NCI-H69 (cell line): ENCODE results near the gene SETBP1.
A peak's percentile ranks its signal among the peaks of the same experiment; 100 is the strongest.

Experiments
- DNase-seq: peaks from one replicate; lab custom pipeline; 2025; lab: John Stamatoyannopoulos, UW

Gene SETBP1

DNA sequence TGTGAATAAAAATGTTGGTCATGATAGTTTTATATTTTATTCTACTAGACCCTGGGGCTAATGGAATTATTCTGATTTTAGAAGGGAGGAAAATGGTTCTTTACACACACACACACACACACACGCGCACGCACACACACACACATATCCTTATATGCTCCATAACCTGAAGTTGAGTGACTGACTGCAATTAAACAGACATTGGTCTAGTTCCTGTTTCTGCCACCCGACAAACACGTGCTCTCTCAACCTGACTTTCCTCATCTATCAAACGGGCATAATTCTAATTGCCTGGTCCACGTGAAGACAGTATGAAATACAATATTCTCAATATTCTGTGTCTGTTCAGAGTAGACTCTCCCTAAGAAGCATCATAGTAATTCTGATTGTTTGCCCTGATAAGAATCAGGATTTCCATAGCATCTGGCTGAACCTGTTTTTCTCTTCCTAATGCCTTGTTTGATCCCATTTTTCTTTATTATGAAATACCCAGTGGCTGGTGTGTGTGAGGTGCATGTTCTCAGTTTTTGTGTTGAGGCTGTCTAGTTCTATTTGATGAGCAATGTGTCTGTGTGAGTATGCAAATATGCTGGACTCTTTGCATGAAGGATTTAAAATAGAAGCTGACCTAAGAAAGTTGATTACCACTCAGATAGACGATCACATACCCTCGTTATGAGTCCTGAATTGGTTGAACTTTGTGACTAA, 51.0 kb downstream of the SETBP1 start:
- no peak for DNase-seq

DNA sequence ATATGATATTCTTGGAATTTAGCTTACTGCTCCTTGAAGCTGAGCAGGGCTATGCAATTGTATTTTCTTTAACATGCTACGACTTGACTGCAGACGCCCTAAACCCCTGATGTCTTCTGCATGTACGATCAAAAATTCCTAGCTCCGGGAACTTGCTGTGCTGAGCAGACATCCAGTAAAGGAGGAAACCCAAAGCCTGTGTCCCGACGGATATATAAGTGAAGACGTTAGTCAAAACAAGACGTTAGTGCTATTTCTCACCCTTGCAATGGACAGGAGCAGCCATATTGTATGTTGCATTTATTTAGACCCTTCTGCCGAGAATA, 51.5 kb downstream of the SETBP1 start:
- DNase-seq = no peak

GRCh38 chr18:44732599-44732998, 51.9 kb downstream of the SETBP1 start:
- peak; percentile 32 for DNase-seq

DNA sequence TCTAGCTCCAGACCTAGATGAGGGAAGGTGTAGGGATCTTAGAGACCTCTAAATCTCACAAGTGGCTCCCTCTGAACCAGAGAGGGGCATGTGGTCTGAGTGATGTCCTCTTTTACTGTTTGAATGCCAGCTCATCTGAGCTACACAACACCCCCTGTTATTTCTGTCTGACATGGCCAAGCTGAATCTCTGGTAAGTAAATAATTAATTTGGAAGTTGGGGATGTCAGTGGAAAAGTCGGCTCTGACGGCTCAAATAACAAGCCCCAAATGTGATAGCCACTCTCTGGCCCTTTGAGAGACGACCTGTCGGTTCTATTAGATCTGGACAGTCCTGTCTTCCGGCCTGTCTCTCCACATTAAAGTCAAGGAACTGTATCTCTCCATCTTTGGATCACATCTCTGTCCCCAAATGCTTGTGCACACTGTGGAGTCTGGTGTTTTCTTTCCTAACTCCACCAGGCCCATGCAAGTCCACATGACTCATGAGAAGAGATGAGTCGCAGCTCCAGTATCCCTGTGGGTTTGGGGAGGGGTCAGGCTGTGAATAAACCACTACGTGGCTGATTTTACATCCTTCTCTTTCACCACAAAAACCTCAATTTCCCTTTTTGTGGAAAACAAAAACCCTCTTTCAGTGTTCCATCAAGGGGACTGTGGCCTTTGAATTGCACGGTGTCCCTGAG, 52.5 kb downstream of the SETBP1 start:
- peak; percentile 31 for DNase-seq

GRCh38 chr18:44733754-44734465, 53.2 kb downstream of the SETBP1 start:
- DNase-seq = no peak

DNA sequence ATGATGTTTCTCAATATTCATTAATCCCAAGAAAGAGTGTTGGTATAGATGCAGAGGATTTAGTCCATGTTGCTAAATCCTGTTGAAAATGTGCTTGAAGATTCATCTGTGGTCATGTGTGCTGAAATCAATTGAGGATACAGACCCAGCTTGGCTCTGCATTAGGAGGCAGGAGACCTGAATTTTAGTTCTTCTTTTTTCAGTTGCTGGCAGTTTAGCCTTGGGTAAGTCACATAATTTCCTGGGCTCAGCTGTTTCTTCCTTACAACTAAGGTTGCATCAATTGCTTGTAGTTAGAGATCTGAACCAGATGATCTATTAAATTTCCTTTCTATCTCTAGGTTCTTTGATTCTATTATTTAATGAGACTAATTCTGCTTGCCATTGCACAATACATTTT, 54.4 kb downstream of the SETBP1 start:
- no peak for DNase-seq

DNA sequence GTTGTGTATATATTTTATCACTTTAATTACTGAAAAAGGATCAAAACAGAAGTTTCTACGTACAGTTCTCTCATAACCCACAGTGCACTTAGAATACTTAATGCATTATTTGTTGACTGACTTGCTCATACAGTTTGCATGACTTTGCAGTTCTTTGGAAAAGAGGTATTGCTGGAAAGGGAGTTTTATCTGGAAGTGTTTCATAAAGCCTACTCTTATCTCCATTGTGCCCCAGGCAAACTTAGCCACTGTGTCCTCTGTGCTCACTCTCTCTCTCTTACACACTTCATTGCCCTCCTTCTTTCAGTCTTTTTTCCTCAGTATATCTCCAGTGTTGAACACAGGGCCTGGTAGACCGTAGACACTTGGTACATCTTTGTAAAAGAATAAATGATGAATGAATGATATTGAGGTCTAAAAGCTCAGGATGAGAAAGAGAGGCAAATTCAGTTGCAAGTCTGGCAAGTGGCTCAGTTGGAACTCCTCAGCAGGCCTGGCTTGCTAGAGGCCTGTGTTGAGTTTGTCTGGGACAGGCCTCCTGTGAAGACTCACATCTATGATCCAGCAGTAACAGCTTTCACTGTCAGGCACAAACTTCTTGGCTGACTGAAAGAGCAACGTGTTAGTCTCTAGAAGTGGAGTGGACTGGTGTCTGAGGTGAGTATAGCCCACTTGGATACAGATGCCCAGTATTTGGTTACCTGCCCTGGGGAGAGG, 56.1 kb downstream of the SETBP1 start:
- no peak for DNase-seq

DNA sequence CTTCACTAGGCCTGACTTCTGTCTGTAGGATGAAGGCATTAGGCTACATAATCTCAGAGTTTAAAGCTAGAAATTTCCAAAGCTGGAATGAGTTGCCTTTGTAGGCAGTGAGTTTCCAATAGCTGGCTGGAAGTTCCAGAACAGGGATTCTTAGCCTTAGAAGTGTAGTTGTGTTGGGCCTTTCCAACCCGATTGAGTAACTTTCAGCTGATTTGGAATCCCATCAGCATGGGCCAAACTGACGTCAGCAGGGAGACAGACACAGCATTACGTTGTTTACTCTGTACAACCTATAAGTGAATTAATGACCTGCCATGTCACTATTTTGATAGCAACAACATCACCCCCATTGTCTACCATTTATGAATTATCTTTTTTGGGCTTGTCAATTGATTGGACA, 56.9 kb downstream of the SETBP1 start:
- DNase-seq = no peak

DNA sequence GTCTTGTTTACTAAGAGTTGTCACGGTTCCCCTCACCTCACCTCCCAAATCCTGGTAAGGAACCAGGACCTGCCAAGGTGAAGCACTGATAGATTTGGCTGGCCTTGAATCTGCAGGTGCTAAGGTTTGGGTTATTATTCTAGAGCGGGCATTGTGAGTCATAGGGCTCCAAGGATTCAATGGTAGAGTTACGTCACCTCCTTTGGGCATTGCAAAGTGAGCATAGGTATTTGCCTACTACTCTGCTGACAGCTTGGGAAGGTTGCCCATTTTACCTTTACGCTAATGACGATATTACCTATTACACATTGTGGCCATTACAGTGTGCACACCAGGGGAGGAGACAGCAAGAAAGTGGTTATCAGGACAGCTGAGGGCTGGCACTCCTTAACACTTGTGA, 59.3 kb downstream of the SETBP1 start:
- DNase-seq = peak; percentile 93

DNA sequence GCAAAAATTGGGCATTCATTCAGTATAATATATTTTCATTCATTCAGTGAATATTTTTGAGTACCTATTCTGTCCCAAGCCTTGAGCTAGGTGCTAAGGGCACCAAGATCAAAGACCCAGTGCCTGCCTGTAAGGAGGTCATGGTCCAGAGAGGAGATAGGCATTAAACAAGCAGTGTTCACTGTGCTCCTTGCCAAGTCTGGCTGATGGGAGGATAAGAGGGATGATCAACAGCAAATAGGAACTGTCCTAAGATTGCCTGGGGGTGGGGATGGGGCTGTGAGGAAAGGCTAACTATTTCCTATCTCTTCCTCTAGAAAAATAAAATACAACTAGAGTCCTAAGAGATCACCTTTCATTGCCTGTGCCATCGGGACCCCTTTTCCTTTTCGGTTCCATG, 60.4 kb downstream of the SETBP1 start:
- DNase-seq = peak; percentile 94

- DNase-seq = peak; percentile 97
Measured at GRCh38 chr18:44741511-44741910, 60.8 kb downstream of the SETBP1 start.

GRCh38 chr18:44742126-44742525, 61.4 kb downstream of the SETBP1 start:
- no peak for DNase-seq

- DNase-seq = peak; percentile 100
Measured at GRCh38 chr18:44742718-44743311, 62.1 kb downstream of the SETBP1 start.

GRCh38 chr18:44743631-44744030, 62.9 kb downstream of the SETBP1 start:
- DNase-seq = peak; percentile 88

DNA sequence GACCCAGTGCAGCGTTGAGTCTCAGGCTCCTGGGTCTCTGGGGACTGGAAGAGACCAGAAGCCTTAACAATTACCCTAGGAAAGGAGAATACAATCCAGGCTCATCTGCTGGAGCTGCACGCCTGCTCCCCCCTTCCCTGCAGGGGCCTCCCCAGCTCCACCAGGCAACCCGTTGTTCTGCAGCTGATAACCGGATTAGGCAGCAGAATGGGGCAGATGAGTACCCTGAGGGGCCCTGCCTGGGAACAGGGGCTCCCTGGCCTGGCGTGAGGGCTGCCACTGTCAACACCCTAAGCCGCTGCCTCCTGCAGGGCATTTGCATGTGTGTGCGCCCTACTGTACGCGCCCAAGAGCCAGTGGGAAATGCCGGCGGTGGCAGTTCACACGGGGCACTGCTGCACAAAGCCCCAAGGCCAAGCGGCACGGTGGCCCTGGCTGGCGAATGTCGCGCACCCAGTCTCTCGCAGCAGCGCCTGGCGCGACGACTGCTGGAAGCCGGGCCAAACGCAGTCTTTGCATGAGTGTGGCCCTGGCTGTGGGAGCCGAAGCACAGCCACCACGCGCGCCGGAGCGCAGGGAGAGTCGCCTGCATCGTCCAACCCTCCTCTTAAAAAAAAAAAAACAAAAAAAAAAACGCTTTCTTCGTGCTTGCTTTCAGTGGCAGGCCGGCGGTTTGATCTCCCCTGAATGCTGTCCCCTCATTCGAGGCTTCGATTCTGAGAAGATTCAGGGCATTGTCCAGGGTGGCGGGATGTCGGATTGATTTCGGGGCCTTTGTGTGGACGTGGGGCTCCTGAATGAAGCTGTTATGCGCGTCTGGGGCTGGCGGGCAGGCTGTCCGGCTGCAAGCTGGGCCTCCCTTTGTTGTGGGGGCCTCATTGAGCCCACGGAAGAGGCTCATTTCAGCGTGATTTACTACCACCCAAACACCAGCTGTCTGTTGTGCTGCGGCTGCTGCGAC, 63.8 kb downstream of the SETBP1 start:
- peak; percentile 94 for DNase-seq

DNA sequence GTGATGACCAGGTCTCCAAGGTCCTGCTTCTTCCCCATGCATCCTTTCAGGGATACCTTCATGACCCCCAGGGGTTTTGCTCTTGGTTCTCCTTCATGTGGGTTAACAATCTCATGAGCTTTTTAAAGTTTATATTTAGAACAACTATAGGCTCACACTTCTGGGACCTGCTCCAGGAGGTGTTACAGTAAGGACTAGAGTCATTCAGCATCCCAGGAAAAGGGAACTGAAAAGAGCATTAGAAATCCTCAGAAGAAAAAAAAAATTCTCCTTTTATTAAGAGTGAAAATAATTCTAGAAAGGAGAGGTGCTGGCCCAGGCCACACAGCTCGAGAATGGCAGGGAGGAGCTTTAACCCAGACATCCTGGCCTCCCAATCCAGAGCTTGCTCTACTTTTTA, 66.5 kb downstream of the SETBP1 start:
- no peak for DNase-seq

- no peak for DNase-seq
Measured at GRCh38 chr18:44748582-44748981, 67.9 kb downstream of the SETBP1 start.

GRCh38 chr18:44750774-44751173, 70.1 kb downstream of the SETBP1 start:
- DNase-seq = no peak

GRCh38 chr18:44754567-44754966, 73.9 kb downstream of the SETBP1 start:
- no peak for DNase-seq

DNA sequence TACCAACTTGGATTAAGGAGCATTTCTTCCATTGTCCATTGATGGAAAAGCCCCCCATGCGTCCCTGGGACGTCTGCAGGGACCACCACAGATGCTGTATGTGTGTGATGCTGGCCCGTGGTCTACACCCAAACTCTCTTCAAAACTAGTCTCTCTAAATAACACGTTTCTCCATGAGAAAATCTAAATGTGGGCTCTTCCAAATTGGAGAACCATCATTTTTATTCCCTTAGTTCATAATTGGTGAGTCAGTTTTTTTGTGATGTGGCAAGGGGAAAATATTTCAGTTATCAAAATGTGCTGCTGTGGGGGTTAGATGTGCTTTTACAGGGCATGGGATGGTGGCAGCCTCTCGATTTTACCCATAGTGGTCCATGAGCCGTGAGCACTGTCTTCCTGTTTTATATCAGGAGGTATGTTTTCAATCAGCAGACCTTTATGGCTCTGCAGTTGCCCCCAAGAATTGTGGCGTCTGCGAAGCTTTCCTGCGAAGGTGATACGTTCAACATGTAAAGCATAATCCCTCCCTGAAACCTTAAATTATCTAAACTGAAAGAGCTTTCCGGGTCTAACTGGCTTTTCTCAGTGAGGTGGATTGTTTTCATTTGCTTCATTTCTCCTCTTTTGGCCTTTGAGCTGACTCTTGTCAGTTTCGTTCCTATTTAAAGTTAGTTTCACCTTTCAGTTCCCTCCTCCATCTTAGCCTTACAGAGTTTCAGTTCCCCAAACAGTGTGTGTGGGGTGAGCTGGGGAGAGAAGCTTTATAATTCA, 78.4 kb downstream of the SETBP1 start:
- no peak for DNase-seq
